WTC11 (cell line): ENCODE measurements around the gene SLC25A24. TPM values are rescaled to one million over a fixed set of nuclear protein-coding genes. Genes with fewer than 3 reads are reported as not detected.

Experiments
- ATAC-seq: fragments of 200-7000 bp; cut with Tn5 transposase; 2 replicates; pipeline ENCODE4 v1.10.0; 2021; ENCODE audit warnings: mild to moderate bottlenecking, moderate library complexity
- CTCF ChIA-PET: fragments of 300-600 bp; sonication (Branson Sonifier 250); formaldehyde crosslinking; loops from one replicate; lab custom pipeline; 2021; ENCODE audit warnings: antibody characterized with exemption; lab: Charles Lee
- POLR2A ChIA-PET: fragments of 350-600 bp; sonication (Branson Sonifier 250); formaldehyde crosslinking; loops from one replicate; lab custom pipeline; 2021; ENCODE audit warnings: antibody characterized with exemption; lab: Charles Lee
- DNase-seq: peaks from one replicate; pipeline ENCODE4 v3.0.0; 2021; ENCODE audit warnings: low spot score
- H3K27ac Mint-ChIP-seq: 2 replicates; pipeline ENCODE4 v1.8.0; 2021; ENCODE audit warnings: mixed read lengths
- H3K27me3 Mint-ChIP-seq: 2 replicates; pipeline ENCODE4 v1.8.0; 2021; ENCODE audit warnings: low read depth, mild to moderate bottlenecking, moderate library complexity, mixed read lengths
- H3K36me3 Mint-ChIP-seq: 2 replicates; pipeline ENCODE4 v1.8.0; 2021; ENCODE audit warnings: mixed read lengths
- H3K4me1 Mint-ChIP-seq: 2 replicates; pipeline ENCODE4 v1.8.0; 2022; ENCODE audit warnings: mixed read lengths
- H3K4me3 Mint-ChIP-seq: 2 replicates; pipeline ENCODE4 v1.8.0; 2021; ENCODE audit warnings: mild to moderate bottlenecking, moderate library complexity, mixed read lengths
- H3K9me3 Mint-ChIP-seq: 2 replicates; pipeline ENCODE4 v1.8.0; 2021; ENCODE audit warnings: mixed read lengths
- E2F1 ChIP-seq: sonication (generic); formaldehyde crosslinking; IDR thresholded peaks from 2 replicates; pipeline ENCODE4 v1.8.0; 2022; ENCODE audit warnings: mild to moderate bottlenecking, missing genetic modification reagents
- ESRRA ChIP-seq: sonication (generic); formaldehyde crosslinking; IDR thresholded peaks from 2 replicates; pipeline ENCODE4 v1.8.1; 2022; ENCODE audit warnings: mild to moderate bottlenecking, missing genetic modification reagents, borderline replicate concordance
- ETV6 ChIP-seq: sonication (generic); formaldehyde crosslinking; IDR thresholded peaks from 2 replicates; pipeline ENCODE4 v1.8.1; 2022; ENCODE audit warnings: mild to moderate bottlenecking, missing genetic modification reagents
- NFATC4 ChIP-seq: fragments of 250-450 bp; sonication (Bioruptor Pico); IDR thresholded peaks from 2 replicates; pipeline ENCODE4 v1.9.0; 2021; ENCODE audit warnings: mild to moderate bottlenecking
- NR2C2 ChIP-seq: sonication (generic); formaldehyde crosslinking; IDR thresholded peaks from 2 replicates; pipeline ENCODE4 v1.8.0; 2022; ENCODE audit warnings: mild to moderate bottlenecking, missing genetic modification reagents
- NR3C1 ChIP-seq: sonication (generic); formaldehyde crosslinking; conservative IDR thresholded peaks from 2 replicates; pipeline ENCODE4 v1.8.1; 2023; ENCODE audit warnings: low read depth, mild to moderate bottlenecking, missing genetic modification reagents
- OVOL2 ChIP-seq: fragments of 250-450 bp; sonication (Bioruptor Pico); IDR thresholded peaks from 2 replicates; pipeline ENCODE4 v1.9.0; 2021; ENCODE audit warnings: mild to moderate bottlenecking, borderline replicate concordance
- RELA ChIP-seq: sonication (generic); formaldehyde crosslinking; IDR thresholded peaks from 2 replicates; pipeline ENCODE4 v1.8.1; 2022; ENCODE audit warnings: missing genetic modification reagents, mild to moderate bottlenecking, borderline replicate concordance
- RORB ChIP-seq: fragments of 250-450 bp; sonication (Bioruptor Pico); IDR thresholded peaks from 2 replicates; pipeline ENCODE4 v1.9.0; 2021; ENCODE audit warnings: mild to moderate bottlenecking
- ZNF219 ChIP-seq: sonication (generic); formaldehyde crosslinking; IDR thresholded peaks from 2 replicates; pipeline ENCODE4 v1.8.0; 2023; ENCODE audit warnings: missing genetic modification reagents, mild to moderate bottlenecking, borderline replicate concordance
- ZNF281 ChIP-seq: sonication (generic); formaldehyde crosslinking; IDR thresholded peaks from 2 replicates; pipeline ENCODE4 v1.8.0; 2023; ENCODE audit warnings: mild to moderate bottlenecking, missing genetic modification reagents
- ZNF396 ChIP-seq: fragments of 250-450 bp; sonication (Bioruptor Pico); IDR thresholded peaks from 2 replicates; pipeline ENCODE4 v1.8.0; 2021; ENCODE audit warnings: mild to moderate bottlenecking, moderate library complexity, borderline replicate concordance
- ZNF423 ChIP-seq: fragments of 250-450 bp; sonication (Bioruptor Pico); IDR thresholded peaks from 2 replicates; pipeline ENCODE4 v2.1.2; 2022; ENCODE audit warnings: mild to moderate bottlenecking, moderate library complexity
- ZNF671 ChIP-seq: fragments of 250-450 bp; sonication (Bioruptor Pico); IDR thresholded peaks from 2 replicates; pipeline ENCODE4 v1.8.0; 2021; ENCODE audit warnings: mild to moderate bottlenecking
- ZSCAN18 ChIP-seq: fragments of 250-450 bp; sonication (Bioruptor Pico); IDR thresholded peaks from 2 replicates; pipeline ENCODE4 v2.1.2; 2022; ENCODE audit warnings: mild to moderate bottlenecking, moderate library complexity
- total RNA-seq: library from RNA; stranded (reverse); gene quantifications from 3 replicates; pipeline ENCODE4 v1.2.3, GENCODE V29; 2021
- TF ChIP-seq, protein P1 (sequence below): sonication (generic); formaldehyde crosslinking; IDR thresholded peaks from 2 replicates; pipeline ENCODE4 v1.8.1; 2022; ENCODE audit warnings: missing genetic modification reagents, borderline replicate concordance
- TF ChIP-seq, protein P2 (sequence below): fragments of 250-450 bp; sonication (Bioruptor Pico); IDR thresholded peaks from 2 replicates; pipeline ENCODE4 v1.9.0; 2021; ENCODE audit warnings: mild to moderate bottlenecking

SLC25A24 gene
- total RNA-seq, 1 experiment from 2014 or later = 39.1 TPM

DNA sequence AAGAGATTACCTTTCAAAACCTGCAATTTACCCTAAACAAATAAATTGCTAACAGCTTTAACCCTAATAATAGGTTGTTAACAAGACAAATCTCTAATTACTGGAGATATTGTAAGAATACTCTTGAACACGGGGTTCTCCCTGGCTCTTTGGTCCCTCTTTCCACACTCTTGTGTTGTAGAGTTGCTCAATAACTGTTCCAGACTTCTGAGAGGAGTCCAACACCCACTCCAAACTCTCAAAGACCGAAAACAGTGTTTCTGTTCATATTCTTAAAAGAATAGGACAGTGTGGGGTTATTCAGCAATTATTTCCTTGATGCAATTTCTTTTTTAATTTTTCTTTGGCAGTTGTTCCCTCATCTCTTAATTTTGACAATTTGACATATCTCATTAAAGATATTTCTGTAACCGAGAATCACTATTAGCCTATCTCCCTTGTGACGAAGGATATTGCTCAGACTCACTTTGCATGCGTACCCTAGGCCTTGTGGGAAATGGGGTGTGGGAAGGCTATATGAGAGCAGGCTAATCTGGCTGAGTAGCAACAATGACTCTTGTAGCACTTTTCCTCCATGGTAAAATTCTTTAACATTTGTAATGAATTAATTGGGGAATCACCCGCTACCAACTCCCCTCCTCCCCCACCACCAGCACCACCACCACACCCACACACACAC lies 90.7 kb downstream of the SLC25A24 start:
- no peaks in the 10 kb centered on the region for H3K4me1 Mint-ChIP-seq
- POLR2A ChIA-PET = no interaction called here

DNA sequence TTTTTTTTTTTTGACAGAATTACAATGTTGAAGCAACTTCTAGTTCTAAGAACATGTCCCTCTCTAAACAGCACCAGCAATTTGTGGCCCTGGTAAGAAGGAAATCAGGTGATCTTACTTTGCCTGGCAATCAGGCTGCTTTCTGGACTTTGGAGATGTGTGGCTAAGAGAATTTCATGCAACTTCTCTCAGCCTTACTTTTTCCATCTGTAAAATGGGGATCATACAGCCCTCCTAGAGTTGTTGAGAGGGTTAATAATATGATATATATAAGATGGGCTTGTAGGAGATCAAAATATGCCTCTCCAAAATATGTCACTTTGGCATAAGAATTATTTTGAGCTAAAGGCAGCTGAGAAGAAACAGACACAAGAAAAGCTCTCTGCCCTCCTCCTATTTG lies 92.0 kb downstream of the SLC25A24 start:
- H3K9me3 Mint-ChIP-seq = peaks cover 9% of the 10 kb centered on the region
- CTCF ChIA-PET = interaction anchor here (1.0 kb wide), 1 partner anchor 304 kb away, joined by 3 read pairs; no protein-coding TSS in a partner anchor
- ATAC-seq = no peak
- no peak for DNase-seq
- POLR2A ChIA-PET = no interaction called here
- no peak overlapping the region for H3K4me3 Mint-ChIP-seq
- no peaks in the 10 kb centered on the region for H3K27me3 Mint-ChIP-seq
- no peak overlapping the region for H3K27ac Mint-ChIP-seq
- TF ChIP-seq, protein P1, sequence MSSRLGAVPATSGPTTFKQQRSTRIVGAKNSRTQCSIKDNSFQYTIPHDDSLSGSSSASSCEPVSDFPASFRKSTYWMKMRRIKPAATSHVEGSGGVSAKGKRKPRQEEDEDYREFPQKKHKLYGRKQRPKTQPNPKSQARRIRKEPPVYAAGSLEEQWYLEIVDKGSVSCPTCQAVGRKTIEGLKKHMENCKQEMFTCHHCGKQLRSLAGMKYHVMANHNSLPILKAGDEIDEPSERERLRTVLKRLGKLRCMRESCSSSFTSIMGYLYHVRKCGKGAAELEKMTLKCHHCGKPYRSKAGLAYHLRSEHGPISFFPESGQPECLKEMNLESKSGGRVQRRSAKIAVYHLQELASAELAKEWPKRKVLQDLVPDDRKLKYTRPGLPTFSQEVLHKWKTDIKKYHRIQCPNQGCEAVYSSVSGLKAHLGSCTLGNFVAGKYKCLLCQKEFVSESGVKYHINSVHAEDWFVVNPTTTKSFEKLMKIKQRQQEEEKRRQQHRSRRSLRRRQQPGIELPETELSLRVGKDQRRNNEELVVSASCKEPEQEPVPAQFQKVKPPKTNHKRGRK (CRISPR knock-in tag) = no peak
- H3K4me1 Mint-ChIP-seq = no peaks in the 10 kb centered on the region
- H3K36me3 Mint-ChIP-seq = no peaks in the 10 kb centered on the region

More for the DNA sequence above, 90.7 kb downstream of the SLC25A24 start:
- CTCF ChIA-PET = no interaction called here
- ATAC-seq = no peak
- Mint-ChIP-seq H3K27me3 (no peaks in the 10 kb centered on the region), H3K9me3 (peaks cover 9% of the 10 kb centered on the region), H3K36me3 (no peaks in the 10 kb centered on the region), H3K4me3 (no peak overlapping the region), H3K27ac (no peak overlapping the region)
- TF ChIP-seq ETV6 (CRISPR knock-in tag) (no peak), ZSCAN18 (no peak), ZNF219 (CRISPR knock-in tag) (no peak), NR2C2 (CRISPR knock-in tag) (no peak), ZNF396 (no peak), ZNF281 (CRISPR knock-in tag) (no peak), ZNF423 (CRISPR knock-in tag) (no peak), NFATC4 (no peak), ZNF671 (CRISPR knock-in tag) (no peak), E2F1 (CRISPR knock-in tag) (no peak), NR3C1 (CRISPR knock-in tag) (no peak), RELA (CRISPR knock-in tag) (no peak), RORB (CRISPR knock-in tag) (no peak), ESRRA (no peak), OVOL2 (CRISPR knock-in tag) (no peak)
- TF ChIP-seq, protein P2, sequence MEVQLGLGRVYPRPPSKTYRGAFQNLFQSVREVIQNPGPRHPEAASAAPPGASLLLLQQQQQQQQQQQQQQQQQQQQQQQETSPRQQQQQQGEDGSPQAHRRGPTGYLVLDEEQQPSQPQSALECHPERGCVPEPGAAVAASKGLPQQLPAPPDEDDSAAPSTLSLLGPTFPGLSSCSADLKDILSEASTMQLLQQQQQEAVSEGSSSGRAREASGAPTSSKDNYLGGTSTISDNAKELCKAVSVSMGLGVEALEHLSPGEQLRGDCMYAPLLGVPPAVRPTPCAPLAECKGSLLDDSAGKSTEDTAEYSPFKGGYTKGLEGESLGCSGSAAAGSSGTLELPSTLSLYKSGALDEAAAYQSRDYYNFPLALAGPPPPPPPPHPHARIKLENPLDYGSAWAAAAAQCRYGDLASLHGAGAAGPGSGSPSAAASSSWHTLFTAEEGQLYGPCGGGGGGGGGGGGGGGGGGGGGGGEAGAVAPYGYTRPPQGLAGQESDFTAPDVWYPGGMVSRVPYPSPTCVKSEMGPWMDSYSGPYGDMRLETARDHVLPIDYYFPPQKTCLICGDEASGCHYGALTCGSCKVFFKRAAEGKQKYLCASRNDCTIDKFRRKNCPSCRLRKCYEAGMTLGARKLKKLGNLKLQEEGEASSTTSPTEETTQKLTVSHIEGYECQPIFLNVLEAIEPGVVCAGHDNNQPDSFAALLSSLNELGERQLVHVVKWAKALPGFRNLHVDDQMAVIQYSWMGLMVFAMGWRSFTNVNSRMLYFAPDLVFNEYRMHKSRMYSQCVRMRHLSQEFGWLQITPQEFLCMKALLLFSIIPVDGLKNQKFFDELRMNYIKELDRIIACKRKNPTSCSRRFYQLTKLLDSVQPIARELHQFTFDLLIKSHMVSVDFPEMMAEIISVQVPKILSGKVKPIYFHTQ = no peak
- no peak for DNase-seq
